Activated CD4-positive, alpha-beta T cell treated with anti-CD3 and anti-CD28 coated beads, Interleukin-2, amount 10 ng/mL, durations not matched to agents 24 days and 14 days (primary cell): ENCODE data around the gene TPCN2. TPM values are rescaled to one million over a fixed set of nuclear protein-coding genes. Genes with fewer than 3 reads are reported as not detected.

Experiments
- DNase-seq: peaks from one replicate; pipeline ENCODE4 v3.0.0; 2022
- H3K27ac Mint-ChIP-seq: one replicate; pipeline ENCODE4 v1.8.0; 2022; ENCODE audit warnings: mild to moderate bottlenecking, mixed read lengths
- H3K27me3 Mint-ChIP-seq: one replicate; pipeline ENCODE4 v1.8.0; 2022; ENCODE audit warnings: mixed read lengths
- H3K36me3 Mint-ChIP-seq: one replicate; pipeline ENCODE4 v1.8.0; 2022; ENCODE audit warnings: low read depth, mild to moderate bottlenecking, mixed read lengths
- H3K4me1 Mint-ChIP-seq: one replicate; pipeline ENCODE4 v1.8.0; 2021; ENCODE audit warnings: mixed read lengths
- H3K4me3 Mint-ChIP-seq: one replicate; pipeline ENCODE4 v1.8.0; 2022; ENCODE audit warnings: mild to moderate bottlenecking, moderate library complexity, mixed read lengths
- H3K9me3 Mint-ChIP-seq: one replicate; pipeline ENCODE4 v1.8.0; 2021; ENCODE audit warnings: mixed read lengths
- intact Hi-C: fragments of 100-400 bp; cut with micrococcal nuclease; formaldehyde crosslinking; loops from one replicate; pipeline ENCODE4 v1.15.1; 2023
- total RNA-seq: library from RNA; stranded (reverse); gene quantifications from 2 replicates; pipeline ENCODE4 v1.2.3, GENCODE V29; 2022

Gene TPCN2
- total RNA-seq, 1 donor from 2014 or later = 15.7 TPM

DNA sequence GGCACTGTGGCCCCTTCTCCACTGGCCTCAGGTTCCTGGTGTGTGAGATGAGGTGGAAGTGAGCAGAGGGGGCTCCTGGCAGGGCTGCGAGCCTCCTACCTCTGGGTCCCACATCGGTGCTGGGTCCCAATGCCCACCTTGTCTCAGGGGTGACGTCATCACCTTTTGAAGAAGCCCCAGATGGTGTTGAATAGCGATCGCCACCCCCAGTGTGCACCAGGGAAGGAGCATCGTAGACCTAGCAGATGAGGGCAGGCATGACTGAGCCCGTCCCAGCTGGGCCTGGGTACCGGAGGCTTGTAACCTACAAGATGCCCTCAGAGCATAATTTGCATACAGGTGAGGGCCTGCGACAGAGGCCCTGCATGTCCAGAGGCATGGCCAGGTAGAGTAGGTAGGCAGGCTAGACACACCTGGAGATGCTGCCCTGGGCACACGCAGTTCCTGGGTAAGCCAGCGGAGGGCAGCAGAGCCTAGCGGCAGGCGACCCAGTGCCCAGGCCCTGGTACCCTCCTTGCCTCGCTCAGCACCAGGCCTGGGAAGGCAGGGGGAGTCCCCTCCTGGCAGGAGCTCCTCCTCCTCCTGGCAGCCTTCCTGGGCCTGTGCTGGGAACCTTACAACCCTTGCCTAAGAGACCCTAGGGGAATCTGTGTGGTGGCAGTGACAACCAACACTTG lies 52.5 kb downstream of the TPCN2 start:
- Mint-ChIP-seq H3K27me3 (no peaks in the 10 kb centered on the region), H3K4me3 (no peak overlapping the region), H3K4me1 (peaks cover 3% of the 10 kb centered on the region), H3K27ac (no peak overlapping the region), H3K9me3 (no peaks in the 10 kb centered on the region), H3K36me3 (no peaks in the 10 kb centered on the region)
- intact Hi-C loops = loop anchor here (1.0 to 2.0 kb wide), 3 partner anchors 139 to 542 kb away; no protein-coding TSS in a partner anchor
- peak; percentile 92 for DNase-seq

DNA sequence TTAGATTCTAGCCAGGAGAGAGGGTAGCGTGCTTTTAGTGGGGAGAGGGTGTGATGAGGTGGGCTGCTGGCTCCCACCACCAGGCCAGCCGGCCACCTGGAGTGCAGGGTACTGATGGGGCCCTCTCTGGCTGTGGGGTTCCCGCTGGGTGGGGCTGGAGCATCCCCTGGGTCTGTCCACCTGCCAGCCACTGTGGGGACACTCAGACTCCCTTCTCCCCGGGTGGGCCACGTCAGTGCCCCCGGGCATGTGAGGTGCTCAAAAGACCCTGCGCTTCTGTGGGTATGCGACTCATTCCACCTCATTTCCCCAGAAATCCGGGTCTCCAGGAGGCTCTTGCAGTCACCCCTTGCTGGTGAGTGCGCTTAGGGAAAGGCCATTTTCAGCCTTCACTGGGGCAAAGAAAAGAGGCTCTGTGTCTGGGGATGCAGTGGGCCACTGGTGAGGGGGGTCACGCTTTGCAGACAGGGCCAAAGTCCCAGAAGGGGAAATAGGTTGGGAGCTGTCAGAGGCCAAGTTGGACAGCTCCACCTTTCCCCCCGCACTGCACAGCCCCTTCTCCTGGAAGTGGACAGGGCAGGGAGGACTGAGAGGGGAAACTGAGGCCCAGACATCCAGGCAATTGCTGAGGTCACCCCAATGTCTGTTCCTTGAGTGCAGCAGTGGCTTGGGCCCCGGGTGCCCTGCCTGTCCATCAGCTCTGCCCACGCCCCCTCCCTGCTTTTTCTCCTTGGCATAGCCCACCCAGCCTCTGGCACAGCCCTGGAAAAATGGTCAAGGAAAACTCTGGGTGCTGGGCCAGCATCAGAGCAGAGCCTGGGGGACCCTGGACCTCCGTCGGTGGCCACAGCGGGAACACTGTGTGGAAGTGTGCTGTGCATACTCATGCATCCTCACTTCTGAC lies 53.3 kb downstream of the TPCN2 start:
- intact Hi-C loops = loop anchor here (1.0 to 2.0 kb wide), 3 partner anchors 138 to 541 kb away; no protein-coding TSS in a partner anchor
- H3K27ac Mint-ChIP-seq = no peak overlapping the region
- no peaks in the 10 kb centered on the region for H3K9me3 Mint-ChIP-seq
- no peak overlapping the region for H3K4me3 Mint-ChIP-seq
- no peaks in the 10 kb centered on the region for H3K27me3 Mint-ChIP-seq
- no peaks in the 10 kb centered on the region for H3K36me3 Mint-ChIP-seq
- no peak for DNase-seq
- H3K4me1 Mint-ChIP-seq = peaks cover 7% of the 10 kb centered on the region

DNA sequence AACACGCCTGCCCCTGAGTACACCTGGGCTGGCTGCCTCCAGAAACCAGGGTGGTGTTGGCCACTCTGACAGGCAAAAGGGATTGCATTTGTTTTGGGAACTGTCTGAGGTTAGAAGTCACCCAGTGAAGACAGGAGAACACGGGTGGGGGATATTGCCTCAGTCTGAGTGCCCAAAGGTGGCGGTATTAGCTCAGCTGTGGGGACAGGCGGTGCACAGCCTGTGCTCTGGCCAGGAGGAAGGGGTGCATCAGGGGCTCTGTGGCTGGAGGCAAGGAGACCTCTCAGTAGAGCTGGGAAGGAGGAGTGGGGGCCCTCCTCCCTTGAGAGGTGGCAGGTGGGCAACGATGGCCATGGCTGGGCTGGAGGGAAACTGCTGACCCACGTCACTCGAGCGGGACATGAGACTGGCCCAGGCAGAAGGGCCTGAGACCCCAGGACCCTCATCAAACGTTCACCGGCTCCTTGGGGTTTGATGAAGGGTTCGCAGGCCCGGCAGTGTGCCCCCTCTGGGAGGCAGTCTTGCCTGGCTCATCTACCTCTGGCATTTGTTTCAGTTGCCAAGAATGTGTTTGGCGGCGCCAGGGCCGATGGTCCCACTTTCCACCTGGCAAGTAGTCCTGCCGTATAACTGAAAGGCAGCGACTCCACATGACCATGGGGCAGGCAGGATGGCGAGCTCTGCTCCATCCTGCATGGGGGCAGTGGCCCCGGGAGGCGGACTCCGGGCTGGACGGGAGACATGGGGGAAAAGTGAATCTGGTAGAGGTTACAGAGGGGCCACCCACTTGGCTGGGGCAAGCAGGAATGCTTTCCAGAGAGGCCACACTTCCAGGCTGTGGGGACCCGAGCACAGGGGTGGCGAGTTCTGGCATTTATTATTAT lies 54.2 kb downstream of the TPCN2 start:
- Mint-ChIP-seq H3K9me3 (no peaks in the 10 kb centered on the region), H3K27me3 (no peaks in the 10 kb centered on the region), H3K36me3 (no peaks in the 10 kb centered on the region), H3K4me3 (no peak overlapping the region), H3K27ac (no peak overlapping the region), H3K4me1 (peaks cover 7% of the 10 kb centered on the region)
- DNase-seq = no peak
- intact Hi-C loops = no loop called here

DNA sequence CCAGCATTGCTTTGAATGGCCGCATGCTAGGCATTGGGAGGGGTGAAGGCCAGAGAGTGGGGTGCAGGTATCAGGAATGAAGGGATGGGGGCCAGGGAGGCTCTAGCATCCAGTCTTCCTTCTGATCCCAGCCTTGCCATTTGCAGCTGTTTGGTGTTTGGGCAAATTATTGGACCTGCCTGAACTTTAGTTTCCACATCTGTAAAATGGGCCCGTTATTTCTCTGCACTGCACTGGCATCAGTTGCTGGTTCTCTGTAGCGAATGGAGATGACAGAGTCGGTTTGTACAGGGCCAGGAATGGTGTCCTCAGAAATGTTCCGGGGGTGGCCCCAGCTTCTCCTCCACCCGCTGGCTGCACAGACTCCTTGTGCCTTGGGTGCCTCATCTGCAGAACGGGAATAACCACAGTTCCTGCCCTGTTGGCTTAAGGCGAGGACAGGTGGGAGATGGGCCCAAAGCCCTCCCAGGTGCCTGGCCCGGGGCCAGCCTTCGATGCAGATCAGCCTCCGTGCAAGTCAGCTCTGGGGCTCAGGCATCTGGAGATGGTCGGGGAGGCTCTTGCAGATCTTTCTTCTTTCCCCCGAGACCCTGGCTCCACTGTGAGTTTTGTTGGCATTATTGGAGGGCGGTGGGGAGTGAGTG lies 55.6 kb downstream of the TPCN2 start:
- intact Hi-C loops = no loop called here
- Mint-ChIP-seq H3K4me1 (peaks cover 7% of the 10 kb centered on the region), H3K36me3 (peaks cover 3% of the 10 kb centered on the region), H3K4me3 (no peak overlapping the region), H3K27ac (no peak overlapping the region), H3K9me3 (peaks cover 4% of the 10 kb centered on the region), H3K27me3 (no peaks in the 10 kb centered on the region)
- DNase-seq = no peak

DNA sequence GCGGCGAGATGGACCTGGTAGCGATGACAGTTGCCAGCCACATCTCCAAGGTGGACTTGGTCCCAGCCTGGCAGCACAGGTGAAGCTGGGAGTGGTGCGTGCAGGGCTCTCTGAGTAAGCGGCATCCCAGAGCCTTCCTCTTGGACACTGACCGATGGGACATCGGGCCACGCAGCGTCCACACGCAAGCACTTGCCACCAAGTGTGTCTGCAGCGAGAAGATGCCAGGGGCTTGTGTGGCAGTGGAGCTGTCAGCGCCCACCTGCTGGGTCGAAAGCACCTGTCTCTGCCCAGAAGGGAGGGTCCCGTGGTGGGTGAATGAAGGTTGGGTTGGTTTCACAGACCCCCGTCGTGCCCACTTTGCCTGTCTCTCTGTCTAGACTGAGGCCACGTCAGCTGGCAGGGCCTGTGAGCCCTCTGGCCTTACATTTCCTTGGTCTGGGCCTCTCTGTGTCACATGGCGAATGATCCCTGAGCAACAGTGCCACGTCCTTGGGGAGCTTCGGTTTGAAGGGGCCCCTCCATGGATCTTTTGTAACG lies 56.2 kb downstream of the TPCN2 start:
- H3K4me3 Mint-ChIP-seq = no peak overlapping the region
- intact Hi-C loops = no loop called here

DNA sequence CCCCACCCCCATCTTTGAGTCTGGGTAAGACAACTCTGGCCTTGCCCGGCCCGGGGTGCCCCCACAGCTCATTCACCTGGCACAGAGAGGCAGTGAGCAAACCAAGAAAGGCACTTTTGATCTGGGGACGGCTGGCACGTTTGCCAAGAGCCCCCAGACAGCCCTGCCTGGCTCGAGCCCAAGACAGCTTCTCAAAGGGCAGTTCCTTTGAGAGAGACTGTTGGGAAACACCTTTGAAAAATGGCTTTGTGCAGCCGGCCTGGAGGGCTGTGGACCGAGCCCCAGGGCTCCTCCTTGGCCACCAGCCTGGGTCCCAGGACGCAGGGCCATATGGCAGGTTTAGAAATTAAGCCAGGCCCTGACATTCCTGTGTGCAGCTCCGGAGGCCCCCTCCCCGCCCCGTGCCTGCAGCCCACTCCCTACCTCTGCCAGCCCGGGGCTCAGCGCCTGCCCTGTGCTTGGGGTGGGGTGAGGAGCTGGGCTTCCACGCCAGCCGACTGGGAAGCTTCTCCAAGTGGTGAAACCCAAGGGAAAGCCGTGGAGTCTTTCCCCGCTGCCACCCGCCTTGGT lies 56.8 kb downstream of the TPCN2 start:
- H3K27me3 Mint-ChIP-seq = no peaks in the 10 kb centered on the region
- no peak for DNase-seq
- no peak overlapping the region for H3K4me3 Mint-ChIP-seq
- peaks cover 15% of the 10 kb centered on the region for H3K9me3 Mint-ChIP-seq
- H3K36me3 Mint-ChIP-seq = peaks cover 3% of the 10 kb centered on the region
- no peak overlapping the region for H3K27ac Mint-ChIP-seq
- H3K4me1 Mint-ChIP-seq = peaks cover 7% of the 10 kb centered on the region
- intact Hi-C loops = no loop called here

More for the DNA sequence above, 56.2 kb downstream of the TPCN2 start:
- DNase-seq = no peak
- peaks cover 10% of the 10 kb centered on the region for H3K9me3 Mint-ChIP-seq
- H3K4me1 Mint-ChIP-seq = peaks cover 7% of the 10 kb centered on the region
- no peaks in the 10 kb centered on the region for H3K27me3 Mint-ChIP-seq
- H3K27ac Mint-ChIP-seq = no peak overlapping the region
- peaks cover 3% of the 10 kb centered on the region for H3K36me3 Mint-ChIP-seq

DNA sequence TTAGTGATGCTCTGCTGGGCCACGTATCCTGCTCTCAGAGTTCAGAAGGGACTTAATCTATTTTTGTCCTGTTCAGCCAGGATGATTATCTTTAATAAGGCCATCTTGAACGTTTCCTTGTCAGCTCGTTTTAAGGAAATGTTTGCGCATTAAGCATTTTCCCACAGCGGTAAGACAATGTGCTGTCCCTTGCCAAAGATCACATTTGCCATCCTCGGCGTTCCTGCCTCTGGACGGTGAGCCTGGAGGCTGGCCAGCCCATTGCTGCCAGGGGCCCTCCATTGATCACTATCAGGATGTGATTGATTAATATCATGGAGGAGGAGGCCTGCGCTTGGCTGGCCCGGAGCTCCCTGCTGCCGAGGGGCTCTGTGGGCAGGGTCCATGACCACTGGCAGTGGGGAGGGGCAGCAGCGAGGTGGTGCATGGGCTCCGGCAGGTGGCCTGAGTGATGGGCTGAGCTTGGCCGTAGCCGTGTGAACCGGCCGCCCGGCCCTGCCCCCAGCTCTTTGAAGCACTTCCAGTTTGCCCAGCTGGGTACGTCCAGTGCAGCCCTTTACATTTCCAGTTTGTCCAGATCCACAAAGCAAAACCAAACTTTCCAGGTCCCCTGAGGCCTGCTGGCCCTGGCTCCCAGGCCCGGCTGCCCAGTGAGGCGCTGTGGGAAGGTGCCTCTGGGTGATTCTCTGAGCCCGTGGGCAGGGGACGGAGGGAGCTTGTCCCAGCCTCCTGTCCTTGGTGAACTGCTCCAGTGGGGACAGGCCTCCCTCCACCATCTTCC lies 57.5 kb downstream of the TPCN2 start:
- H3K9me3 Mint-ChIP-seq = peaks cover 20% of the 10 kb centered on the region
- H3K36me3 Mint-ChIP-seq = peaks cover 3% of the 10 kb centered on the region
- H3K27me3 Mint-ChIP-seq = no peaks in the 10 kb centered on the region
- no peak overlapping the region for H3K4me3 Mint-ChIP-seq
- intact Hi-C loops = no loop called here
- peaks cover 7% of the 10 kb centered on the region for H3K4me1 Mint-ChIP-seq
- no peak for DNase-seq
- H3K27ac Mint-ChIP-seq = no peak overlapping the region

DNA sequence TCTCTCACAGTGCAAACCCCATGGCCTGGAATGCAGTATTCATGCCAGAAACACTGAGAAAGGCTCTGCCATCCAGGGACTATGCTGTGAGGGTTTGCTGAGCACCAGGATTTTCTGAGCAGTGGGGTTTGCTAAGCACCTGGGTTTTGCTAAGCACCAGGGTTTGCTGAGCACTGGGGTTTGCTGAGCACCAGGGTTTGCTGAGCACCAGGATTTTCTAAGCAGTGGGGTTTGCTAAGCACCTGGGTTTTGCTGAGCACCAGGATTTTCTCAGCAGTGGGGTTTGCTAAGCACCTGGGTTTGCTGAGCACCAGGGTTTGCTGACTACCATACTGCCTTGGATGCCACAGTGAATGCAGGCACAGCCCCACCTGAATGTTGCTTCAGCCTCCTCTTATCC lies 58.7 kb downstream of the TPCN2 start:
- DNase-seq = no peak
- Mint-ChIP-seq H3K4me1 (peaks cover 4% of the 10 kb centered on the region), H3K27ac (no peak overlapping the region), H3K27me3 (no peaks in the 10 kb centered on the region), H3K4me3 (no peak overlapping the region), H3K9me3 (peaks cover 20% of the 10 kb centered on the region), H3K36me3 (peaks cover 3% of the 10 kb centered on the region)
- intact Hi-C loops = no loop called here

DNA sequence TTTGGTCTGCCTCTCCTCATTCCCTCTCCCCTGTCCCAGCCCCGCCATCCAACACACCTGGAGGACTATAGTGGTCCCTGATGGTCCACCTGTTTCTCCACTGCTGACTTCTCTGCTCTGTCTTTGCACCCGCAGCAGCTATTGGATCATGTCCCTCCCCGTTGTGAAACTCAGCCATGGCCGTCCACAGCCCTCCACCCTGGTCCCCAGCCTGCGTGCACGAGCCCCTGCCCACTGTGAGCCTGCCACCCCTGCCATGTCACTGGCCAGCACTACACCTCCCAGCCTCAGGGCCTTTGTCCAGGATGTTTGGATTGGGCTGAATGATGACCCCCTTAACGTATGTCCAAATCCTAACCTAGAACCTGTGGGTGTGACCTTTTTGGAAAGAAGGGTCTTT lies 59.3 kb downstream of the TPCN2 start:
- intact Hi-C loops = no loop called here
- H3K4me1 Mint-ChIP-seq = peaks cover 4% of the 10 kb centered on the region
- H3K36me3 Mint-ChIP-seq = peaks cover 3% of the 10 kb centered on the region
- H3K27ac Mint-ChIP-seq = no peak overlapping the region
- no peak for DNase-seq
- H3K9me3 Mint-ChIP-seq = peaks cover 20% of the 10 kb centered on the region
- no peaks in the 10 kb centered on the region for H3K27me3 Mint-ChIP-seq
- no peak overlapping the region for H3K4me3 Mint-ChIP-seq

DNA sequence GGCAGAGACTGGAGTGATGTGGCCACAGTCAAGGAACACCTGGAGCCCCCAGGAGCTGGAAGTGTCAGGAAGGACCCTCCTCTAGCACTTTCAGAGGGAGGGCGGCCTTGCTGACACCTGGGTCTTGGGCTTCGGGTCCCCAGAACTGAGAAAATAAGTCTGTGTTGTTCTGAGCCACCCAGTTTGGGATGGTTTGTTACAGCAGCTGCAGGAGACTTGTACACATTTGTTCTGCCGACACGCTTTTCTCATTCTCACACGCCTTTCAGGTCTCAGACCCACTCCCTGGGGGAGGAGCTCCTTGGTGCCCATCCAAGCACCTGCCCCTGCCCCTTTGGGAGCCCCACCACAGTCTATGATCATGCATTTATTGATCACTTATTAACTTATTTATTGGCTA lies 59.8 kb downstream of the TPCN2 start:
- H3K4me1 Mint-ChIP-seq = peaks cover 4% of the 10 kb centered on the region
- H3K27ac Mint-ChIP-seq = no peak overlapping the region
- H3K36me3 Mint-ChIP-seq = peaks cover 3% of the 10 kb centered on the region
- H3K4me3 Mint-ChIP-seq = no peak overlapping the region
- H3K27me3 Mint-ChIP-seq = no peaks in the 10 kb centered on the region
- H3K9me3 Mint-ChIP-seq = peaks cover 20% of the 10 kb centered on the region
- no peak for DNase-seq
- intact Hi-C loops = no loop called here

DNA sequence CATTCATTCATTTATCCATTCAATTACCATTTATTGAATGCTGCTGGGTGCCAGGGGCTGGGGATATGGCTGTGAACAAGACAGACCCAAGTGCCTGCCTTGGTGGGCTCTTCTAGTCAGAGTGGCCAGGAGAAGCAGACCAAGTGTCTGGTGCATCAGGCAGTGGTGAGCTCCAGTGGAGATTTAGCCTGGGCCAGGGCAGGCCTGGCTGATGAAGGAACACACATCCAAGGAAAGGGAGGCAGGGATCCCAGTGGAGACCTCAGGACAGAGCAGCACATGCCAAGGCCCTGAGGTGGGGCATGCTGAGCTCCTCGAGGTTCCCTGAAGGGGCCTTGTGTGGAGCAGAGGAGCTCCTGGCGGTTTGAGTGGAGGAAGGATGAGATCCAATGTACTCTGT lies 60.4 kb downstream of the TPCN2 start:
- Mint-ChIP-seq H3K9me3 (peaks cover 20% of the 10 kb centered on the region), H3K4me1 (peaks cover 4% of the 10 kb centered on the region), H3K4me3 (no peak overlapping the region), H3K27ac (no peak overlapping the region), H3K36me3 (peaks cover 3% of the 10 kb centered on the region), H3K27me3 (no peaks in the 10 kb centered on the region)
- no peak for DNase-seq
- intact Hi-C loops = no loop called here

DNA sequence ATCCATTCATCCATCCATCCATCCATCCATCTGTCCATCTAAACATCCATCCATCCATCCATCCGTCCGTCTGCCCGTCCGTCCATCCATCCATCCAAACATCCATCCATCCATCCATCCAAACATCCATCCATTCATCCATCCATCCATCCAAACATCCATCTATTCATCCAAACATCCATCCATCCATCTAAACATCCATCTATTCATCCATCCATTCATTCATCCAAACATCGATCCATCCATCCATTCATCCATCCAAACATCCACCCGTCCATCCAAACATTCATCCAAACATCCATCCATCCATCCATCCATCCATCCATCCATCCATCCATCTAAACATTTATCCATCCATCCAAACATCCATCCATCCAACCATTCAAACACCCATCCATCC lies 61.7 kb downstream of the TPCN2 start:
- peaks cover 3% of the 10 kb centered on the region for H3K36me3 Mint-ChIP-seq
- peaks cover 20% of the 10 kb centered on the region for H3K9me3 Mint-ChIP-seq

More for the DNA sequence above, 61.7 kb downstream of the TPCN2 start:
- H3K4me3 Mint-ChIP-seq = no peak overlapping the region
- no peaks in the 10 kb centered on the region for H3K27me3 Mint-ChIP-seq
- intact Hi-C loops = no loop called here
- H3K4me1 Mint-ChIP-seq = peaks cover 4% of the 10 kb centered on the region
- no peak overlapping the region for H3K27ac Mint-ChIP-seq
- no peak for DNase-seq
